SK-N-SH (cell line): Measurements from ENCODE around the gene ZNF17. TPM values are rescaled to one million over a fixed set of nuclear protein-coding genes. Genes with fewer than 3 reads are reported as not detected.

Experiments used
- CTCF ChIA-PET: fragments of 300-600, 350-600 bp; formaldehyde crosslinking; extraction: SDS; loops from one replicate; lab custom pipeline; 2021; lab: Yijun Ruan, JAX
- POLR2A ChIA-PET: fragments of 350-600 bp; sonication (Branson Sonifier 250); formaldehyde crosslinking; extraction: SDS; loops from one replicate; lab custom pipeline; 2020; ENCODE audit warnings: antibody characterized with exemption, inconsistent platforms; lab: Yijun Ruan, JAX
- DNase-seq: peaks from one replicate; pipeline ENCODE4 v3.0.0; 2012
- H2AFZ ChIP-seq: fragments of 200-600 bp; sonication (generic); 2 replicates; pipeline ENCODE4 v1.8.1; 2016; ENCODE audit warnings: antibody characterized with exemption, mild to moderate bottlenecking, low read depth
- H3F3A ChIP-seq: fragments of 200-600 bp; sonication (generic); replicated peaks from 2 replicates; pipeline ENCODE3; 2016; ENCODE audit warnings: antibody characterized with exemption, mild to moderate bottlenecking; ENCODE audit not compliant: insufficient read depth
- H3K27ac ChIP-seq, 2 experiments: fragments of 200-500 bp in 1 of 2; fragments of 200-600 bp in 1 of 2; sonication (Bioruptor generic) in 1 of 2; sonication (generic), shearing (Covaris generic) in 1 of 2; 2 replicates each; pipeline versions ENCODE4 v1.5.1 to v1.6.1; 2014 to 2016; ENCODE audit warnings: low read depth in 2 of 2, inconsistent platforms in 1 of 2, low read length in 1 of 2, mild to moderate bottlenecking in 1 of 2, mixed read lengths in 1 of 2
- H3K27me3 ChIP-seq: fragments of 200-600 bp; sonication (generic), shearing (Covaris generic); 2 replicates; pipeline ENCODE4 v1.6.1; 2016; ENCODE audit warnings: mixed run types; ENCODE audit not compliant: insufficient read depth
- H3K36me3 ChIP-seq, 2 experiments: fragments of 200-500 bp in 1 of 2; fragments of 200-600 bp in 1 of 2; sonication (Bioruptor generic) in 1 of 2; sonication (generic) in 1 of 2; replicated peaks in 1 of 2; 2 replicates each; pipeline versions ENCODE3 to v1.5.1; 2014 to 2016; ENCODE audit warnings: low read length in 1 of 2, mild to moderate bottlenecking in 1 of 2; ENCODE audit not compliant: insufficient read depth in 2 of 2, control insufficient read depth in 1 of 2
- H3K4me1 ChIP-seq, 2 experiments: fragments of 200-500 bp in 1 of 2; fragments of 200-600 bp in 1 of 2; sonication (Bioruptor generic) in 1 of 2; sonication (generic), shearing (Covaris generic) in 1 of 2; 2 replicates each; pipeline versions ENCODE4 v1.5.1 to v1.6.1; 2014 to 2016; ENCODE audit warnings: low read depth in 1 of 2, low read length in 1 of 2, mixed run types in 1 of 2; ENCODE audit not compliant: insufficient read depth in 2 of 2, control insufficient read depth in 1 of 2
- H3K4me2 ChIP-seq: fragments of 200-600 bp; sonication (generic), shearing (Covaris generic); 2 replicates; pipeline ENCODE4 v1.6.1; 2017; ENCODE audit warnings: mixed run types
- H3K4me3 ChIP-seq, 2 experiments: fragments of 200-500 bp in 1 of 2; fragments of 200-600 bp in 1 of 2; sonication (Bioruptor generic) in 1 of 2; sonication (generic), shearing (Covaris generic) in 1 of 2; 2 replicates each; pipeline versions ENCODE4 v1.5.1 to v1.8.1; 2014 to 2016; ENCODE audit warnings: low read depth in 2 of 2, inconsistent platforms in 1 of 2, low read length in 1 of 2, mild to moderate bottlenecking in 1 of 2, mixed read lengths in 1 of 2, moderate library complexity in 1 of 2
- H3K79me2 ChIP-seq: fragments of 200-600 bp; sonication (generic); 2 replicates; pipeline ENCODE4 v1.8.1; 2017; ENCODE audit warnings: mild to moderate bottlenecking; ENCODE audit not compliant: insufficient read depth
- H3K9ac ChIP-seq: fragments of 200-600 bp; sonication (generic); 2 replicates; pipeline ENCODE4 v1.6.1; 2017; ENCODE audit warnings: mixed run types
- H3K9me2 ChIP-seq: fragments of 200-600 bp; sonication (generic); 2 replicates; pipeline ENCODE4 v1.6.1; 2017; ENCODE audit warnings: mixed run types
- H3K9me3 ChIP-seq: fragments of 200-600 bp; sonication (generic); 2 replicates; pipeline ENCODE4 v1.6.1; 2017; ENCODE audit warnings: mixed run types, mild to moderate bottlenecking, moderate library complexity
- H4K20me1 ChIP-seq: fragments of 200-600 bp; sonication (generic); 2 replicates; pipeline ENCODE4 v1.6.1; 2017; ENCODE audit warnings: mild to moderate bottlenecking, mixed run types; ENCODE audit not compliant: insufficient read depth
- CHD2 ChIP-seq: fragments of 150-350 bp; IDR thresholded peaks from 2 replicates; pipeline ENCODE4 v1.6.1; 2018; ENCODE audit warnings: low read length; ENCODE audit not compliant: partially characterized antibody
- CTCF ChIP-seq: fragments of 200-600 bp; sonication (generic); IDR thresholded peaks from 2 replicates; pipeline ENCODE4 v1.6.1; 2017; ENCODE audit warnings: antibody characterized with exemption, mild to moderate bottlenecking, moderate library complexity
- ELF1 ChIP-seq: IDR thresholded peaks from 2 replicates; pipeline ENCODE4 v1.4.0; 2012
- EP300 ChIP-seq, 2 experiments: IDR thresholded peaks; 2 replicates each; pipeline versions ENCODE4 v1.4.0 to v1.6.1; 2012; ENCODE audit warnings: borderline replicate concordance in 1 of 2, low read depth in 1 of 2, low read length in 1 of 2
- EZH2phosphoT487 ChIP-seq: fragments of 200-600 bp; sonication (generic); IDR thresholded peaks from 2 replicates; pipeline ENCODE4 v1.6.1; 2017; ENCODE audit warnings: low read depth, mixed run types, mild to moderate bottlenecking, antibody characterized with exemption, moderate library complexity, borderline replicate concordance
- FOSL2 ChIP-seq: IDR thresholded peaks from 2 replicates; pipeline ENCODE4 v1.4.0; 2012; ENCODE audit warnings: low read depth, mild to moderate bottlenecking, moderate library complexity, borderline replicate concordance
- FOXJ3 ChIP-seq: sonication (generic); formaldehyde crosslinking; IDR thresholded peaks from 2 replicates; pipeline ENCODE4 v1.5.1; 2020; ENCODE audit warnings: mild to moderate bottlenecking, missing genetic modification reagents
- FOXM1 ChIP-seq: IDR thresholded peaks from 2 replicates; pipeline ENCODE4 v1.4.0; 2012; ENCODE audit warnings: low read depth, mild to moderate bottlenecking
- GABPA ChIP-seq: IDR thresholded peaks from 2 replicates; pipeline ENCODE4 v1.4.0; 2012; ENCODE audit warnings: low read depth, mild to moderate bottlenecking
- GATA2 ChIP-seq: sonication (generic); formaldehyde crosslinking; IDR thresholded peaks from 2 replicates; pipeline ENCODE4 v1.5.0; 2020; ENCODE audit warnings: mild to moderate bottlenecking, missing genetic modification reagents
- JUND ChIP-seq: IDR thresholded peaks from 2 replicates; pipeline ENCODE4 v1.4.0; 2012
- MAX ChIP-seq: IDR thresholded peaks from 2 replicates; pipeline ENCODE4 v1.4.0; 2012; ENCODE audit warnings: low read depth
- MEF2A ChIP-seq: IDR thresholded peaks from 2 replicates; pipeline ENCODE4 v1.4.0; 2012; ENCODE audit warnings: low read depth, borderline replicate concordance
- MXI1 ChIP-seq: IDR thresholded peaks from 2 replicates; pipeline ENCODE4 v1.6.1; 2012; ENCODE audit warnings: mild to moderate bottlenecking, low read depth, low read length, improper control_type of control experiment
- NFIC ChIP-seq: IDR thresholded peaks from 2 replicates; pipeline ENCODE4 v1.4.0; 2012; ENCODE audit warnings: borderline replicate concordance
- POLR2AphosphoS5 ChIP-seq: IDR thresholded peaks from 2 replicates; pipeline ENCODE4 v1.6.1; 2012; ENCODE audit warnings: low read depth, low read length
- RAD21 ChIP-seq: IDR thresholded peaks from 2 replicates; pipeline ENCODE4 v1.6.1; 2012; ENCODE audit warnings: mild to moderate bottlenecking, low read length
- RCOR1 ChIP-seq: fragments of 150-350 bp; IDR thresholded peaks from 2 replicates; pipeline ENCODE4 v1.6.1; 2017; ENCODE audit warnings: antibody characterized with exemption, low read length
- REST ChIP-seq: IDR thresholded peaks from 2 replicates; pipeline ENCODE4 v1.6.1; 2012; ENCODE audit warnings: mild to moderate bottlenecking, low read depth, low read length, moderate library complexity
- RFX5 ChIP-seq: IDR thresholded peaks from 2 replicates; pipeline ENCODE4 v1.6.1; 2012; ENCODE audit warnings: mild to moderate bottlenecking, improper control_type of control experiment, low read length
- RXRA ChIP-seq: IDR thresholded peaks from 2 replicates; pipeline ENCODE4 v1.4.0; 2012; ENCODE audit warnings: low read depth, mild to moderate bottlenecking, borderline replicate concordance
- SIN3A ChIP-seq: IDR thresholded peaks from 2 replicates; pipeline ENCODE4 v1.6.1; 2012; ENCODE audit warnings: low read depth, mild to moderate bottlenecking, low read length, moderate library complexity, borderline replicate concordance
- SMC3 ChIP-seq: IDR thresholded peaks from 2 replicates; pipeline ENCODE4 v1.6.1; 2012; ENCODE audit warnings: low read depth, low read length, improper control_type of control experiment
- TAF1 ChIP-seq: IDR thresholded peaks from 2 replicates; pipeline ENCODE4 v1.6.1; 2012; ENCODE audit warnings: low read depth, mild to moderate bottlenecking, low read length, moderate library complexity, borderline replicate concordance
- TCF12 ChIP-seq: IDR thresholded peaks from 2 replicates; pipeline ENCODE4 v1.4.0; 2012
- TEAD4 ChIP-seq: IDR thresholded peaks from 2 replicates; pipeline ENCODE4 v1.4.0; 2012; ENCODE audit warnings: mild to moderate bottlenecking, borderline replicate concordance; ENCODE audit not compliant: insufficient read depth
- USF1 ChIP-seq: IDR thresholded peaks from 2 replicates; pipeline ENCODE4 v1.4.0; 2012; ENCODE audit warnings: low read depth, borderline replicate concordance
- YY1 ChIP-seq: IDR thresholded peaks from 2 replicates; pipeline ENCODE4 v1.4.0; 2012; ENCODE audit warnings: low read depth, mild to moderate bottlenecking
- WGBS: methylation state at CpG from one replicate; pipeline ENCODE4 v1.1.6; 2017; ENCODE audit warnings: low lambda C conversion rate; 5-methylcytosine and 5-hydroxymethylcytosine counted together
- polyA plus RNA-seq, 3 experiments: library from polyadenylated mRNA; depleted of rRNA; stranded (reverse); fragments of >200 nt; gene quantifications; 2 replicates each; pipeline ENCODE4 v1.2.3, GENCODE V29; 2012

Gene ZNF17
- polyA plus RNA-seq, 1 of the 3 experiments (the other 2 are of a cell fraction), result 3.9 TPM

GRCh38 chr19:57362997-57363687 lies 47.8 kb upstream of the ZNF17 start, which contains the start of the genes TRAPPC2B and ZNF547:
Gene TRAPPC2B (plus strand): TSS chr19:57363551. CDS start chr19:57364834, 1,283 bp downstream.
Gene ZNF547 (plus strand): TSS chr19:57363551. CDS start chr19:57368556, 5,005 bp downstream.
- Histone ChIP-seq H3K27me3 (no peaks in the 10 kb centered on the region), H3K9me3 (no peaks in the 10 kb centered on the region), H3F3A (peaks cover 11% of the 10 kb centered on the region), H2AFZ (peak within 1 kb of the TSS; percentile 95), H3K79me2 (peaks cover 34% of the 10 kb centered on the region), H4K20me1 (no peaks in the 10 kb centered on the region), H3K4me1 (peaks cover 0 to 6% of the 10 kb centered on the region in 2 experiments; a peak in 2 of 4 replicates), H3K4me2 (peak within 1 kb of the TSS; percentile 97), H3K27ac (peak within 1 kb of the TSS; percentile 65 to 90), H3K9ac (peak within 1 kb of the TSS; percentile 78), H3K9me2 (no peaks in the 10 kb centered on the region), H3K4me3 (peak within 1 kb of the TSS; percentile 63 to 84), H3K36me3 (peaks cover 15 to 17% of the 10 kb centered on the region in 2 experiments)
- WGBS, result 1% methylated on average over 33 of the region's 47 CpGs
- DNase-seq, result peak; percentile 90
- ChIA-PET CTCF (interaction anchor here (1.0 to 1.3 kb wide), 3 partner anchors 13 to 1151 kb away, joined by 3 read pairs; partner anchors contain the start of gene ZNF304), POLR2A (interaction anchor here (0.9 to 1.4 kb wide), 2 partner anchors 26 to 72 kb away, joined by 3 to 5 read pairs; partner anchors contain the start of genes ZNF548 and ZNF749)
- TF ChIP-seq RXRA (no peak), POLR2AphosphoS5 (peak; percentile 84), SIN3A (peak; percentile 83), RAD21 (no peak), JUND (no peak), RCOR1 (no peak), GATA2 (CRISPR knock-in tag) (no peak), GABPA (peak; percentile 97), USF1 (no peak), FOXJ3 (CRISPR knock-in tag) (peak; percentile 62; the same call in 1 of the 2 replicates), REST (no peak), CHD2 (peak; percentile 96), TEAD4 (no peak), TAF1 (peak; percentile 83), MAX (peak; percentile 81), TCF12 (no peak), MEF2A (no peak), FOSL2 (no peak), EZH2phosphoT487 (no peak), FOXM1 (no peak), ELF1 (peak; percentile 90), EP300 (IDR thresholded peaks at IDR 0.05; ENCODE audit: borderline replicate concordance in 1 of 2, low read depth in 1 of 2, low read length in 1 of 2) (no peak), MXI1 (peak; percentile 85), SMC3 (no peak), RFX5 (no peak; the same call in 1 of the 2 replicates), NFIC (no peak), YY1 (peak; percentile 83), CTCF (no peak)
